ENCODE results near the gene WDR7. TPM values are rescaled to one million over a fixed set of nuclear protein-coding genes. Genes with fewer than 3 reads are reported as not detected.

WDR7 gene
- total RNA-seq, 1 experiment from 2014 or later: 13.7 TPM

DNA sequence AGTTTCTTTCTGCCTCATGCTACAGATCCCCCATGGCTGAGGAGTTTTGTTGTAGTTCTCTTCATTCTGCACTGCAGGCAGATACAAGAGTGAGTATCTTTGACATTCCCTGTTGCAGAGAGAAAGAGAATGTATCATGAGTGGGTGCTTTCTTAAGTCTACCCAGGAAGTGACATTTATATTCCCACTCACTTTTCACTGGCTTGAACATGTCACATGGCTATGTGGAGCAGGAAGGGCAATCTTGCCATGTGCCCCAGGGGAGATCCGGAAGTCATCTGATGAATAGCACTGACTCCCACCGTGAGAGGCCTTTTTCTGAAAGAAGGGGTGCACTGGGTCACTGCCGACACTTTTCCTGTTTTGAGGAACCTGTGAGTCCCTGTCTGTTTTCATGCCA, 429.3 kb downstream of the WDR7 start:
- DNase-seq (ENCODE audit: low spot score): no peak
- in situ Hi-C loops (cut with HindIII; ENCODE audit: low sequenced_read_pairs): no loop called here

DNA sequence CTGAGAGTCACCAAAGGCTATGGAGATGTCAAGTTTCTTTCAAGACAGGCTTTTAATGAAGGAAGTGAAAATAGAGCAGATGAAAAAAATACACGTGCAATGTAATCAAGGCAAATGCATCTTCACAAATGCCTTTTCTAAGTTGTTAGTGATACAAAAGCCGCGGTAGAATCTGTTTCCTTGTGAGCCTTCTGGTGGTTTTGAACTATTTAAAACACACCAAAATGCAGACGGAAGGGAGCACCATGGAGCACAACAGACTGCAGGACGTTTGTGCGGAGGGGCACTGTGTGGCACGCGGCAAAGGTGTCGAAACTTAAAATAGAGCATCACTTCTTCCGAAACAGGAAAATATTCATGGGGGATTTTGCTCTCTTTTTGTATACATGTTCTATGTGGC, 430.7 kb downstream of the WDR7 start:
- DNase-seq (ENCODE audit: low spot score): no peak

DNA sequence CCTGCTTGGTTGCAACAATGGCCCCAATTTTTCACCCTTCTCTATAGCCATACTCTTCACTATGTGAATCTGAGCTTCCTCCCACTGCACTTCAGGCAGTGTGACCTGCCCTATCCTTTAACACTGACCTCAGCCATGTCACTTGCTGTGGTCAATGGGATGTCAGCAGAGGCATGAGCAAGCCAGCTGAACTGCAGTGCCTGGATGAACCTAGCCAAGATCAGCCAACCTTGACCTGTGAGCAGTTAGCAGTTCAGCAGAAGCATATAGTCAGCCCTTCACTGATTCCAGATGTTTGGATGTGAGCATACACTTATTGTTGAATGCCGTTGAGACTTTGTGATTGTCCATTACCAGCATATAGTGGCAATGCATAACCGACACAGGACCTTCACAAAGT, 432.3 kb downstream of the WDR7 start:
- in situ Hi-C loops (cut with HindIII; ENCODE audit: low sequenced_read_pairs): no loop called here
- no peak for DNase-seq (ENCODE audit: low spot score)

More for the DNA sequence above, 430.7 kb downstream of the WDR7 start:
- in situ Hi-C loops (cut with HindIII; ENCODE audit: low sequenced_read_pairs): no loop called here

DNA sequence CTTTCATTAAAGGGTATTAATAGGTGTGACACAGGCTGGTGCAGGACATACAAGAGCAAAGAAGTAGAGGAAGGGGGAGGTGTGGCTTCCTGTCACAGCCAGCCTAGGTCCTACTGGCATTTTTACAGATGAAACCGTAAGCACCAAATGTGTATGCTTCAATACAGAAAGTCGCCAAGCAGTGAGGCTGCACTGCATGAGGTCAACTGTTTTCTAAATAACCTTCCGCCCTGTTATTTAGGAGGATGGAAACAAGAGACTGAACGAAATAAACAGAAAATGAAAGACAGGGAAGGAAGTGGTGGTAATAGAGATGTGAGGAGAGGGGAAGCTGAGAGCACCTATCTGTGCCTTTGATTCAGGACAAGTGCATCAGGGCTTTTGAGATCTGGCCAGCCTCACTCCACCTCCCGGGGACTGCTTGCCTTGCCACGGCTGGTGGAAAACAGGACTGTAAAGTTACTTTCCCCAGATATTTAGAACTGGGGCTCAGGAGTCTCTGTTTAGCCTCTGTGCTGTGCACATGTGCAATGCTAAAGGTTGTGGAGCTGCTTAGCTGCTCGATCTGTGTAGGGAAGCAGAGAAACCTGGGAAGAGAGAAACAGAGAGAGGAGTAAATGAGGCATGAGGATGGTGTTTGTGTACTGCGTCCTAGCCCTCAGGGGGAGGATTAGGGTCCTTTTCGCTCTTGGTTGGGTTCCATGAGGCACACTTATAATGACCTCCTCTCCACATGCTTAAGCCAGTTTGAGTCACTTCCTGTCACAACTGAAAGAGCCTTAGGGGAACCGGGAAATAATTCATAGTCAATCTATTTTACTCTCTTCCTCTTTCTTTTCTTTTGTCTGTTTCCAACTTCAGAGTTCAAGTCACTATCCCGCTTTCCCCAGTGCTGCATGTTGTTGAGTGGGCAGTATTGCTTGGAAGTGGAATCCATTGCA, 433.4 kb downstream of the WDR7 start:
- in situ Hi-C loops (cut with HindIII; ENCODE audit: low sequenced_read_pairs): no loop called here
- DNase-seq (ENCODE audit: low spot score): no peak

DNA sequence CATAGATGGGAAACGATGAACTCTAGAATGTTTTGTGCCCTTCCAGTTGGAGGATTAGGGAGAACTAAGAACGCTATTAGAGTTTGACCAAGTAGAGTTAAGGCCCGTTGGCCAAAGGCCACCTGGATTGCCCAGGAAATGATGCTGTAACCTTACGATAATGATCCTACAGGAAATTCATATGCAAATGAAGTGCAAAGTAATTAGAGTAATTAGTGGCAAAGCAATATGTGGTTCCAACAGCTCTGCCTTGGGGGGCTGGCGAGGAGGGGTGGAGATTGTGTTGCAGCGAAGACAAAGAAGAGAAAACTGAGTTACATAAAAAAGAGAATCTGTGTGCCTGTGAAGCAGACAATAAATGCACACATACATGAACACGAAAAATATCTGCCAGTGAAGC, 434.2 kb downstream of the WDR7 start:
- DNase-seq (ENCODE audit: low spot score): no peak
- in situ Hi-C loops (cut with HindIII; ENCODE audit: low sequenced_read_pairs): no loop called here

DNA sequence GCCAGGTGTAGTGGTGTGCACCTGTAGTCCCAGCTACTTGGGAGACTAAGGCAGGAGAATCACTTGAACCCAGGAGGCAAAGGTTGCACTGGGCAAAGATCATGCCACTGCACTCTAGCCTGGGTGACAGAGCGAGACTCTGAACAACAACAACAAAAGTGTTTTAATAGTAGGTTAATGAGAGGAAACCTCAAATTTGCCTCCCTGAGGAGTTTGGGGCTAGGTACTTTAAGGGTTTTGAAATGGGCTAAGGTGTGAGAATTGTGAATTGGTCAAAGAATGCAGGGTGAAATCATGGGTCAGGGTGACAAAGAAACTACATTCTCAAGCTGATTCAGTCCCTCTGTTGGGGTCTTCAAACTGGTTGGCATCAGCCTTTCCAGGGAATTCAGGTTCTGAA, 435.0 kb downstream of the WDR7 start:
- in situ Hi-C loops (cut with HindIII; ENCODE audit: low sequenced_read_pairs): no loop called here
- DNase-seq (ENCODE audit: low spot score): no peak

Other genes starting within 250 kb of the WDR7 start
- 85.6 and 113 TPM in 2 replicates for gene TXNL1, start 12.8 kb upstream of the WDR7 start, total RNA-seq (2014; rRNA removed; shearing (Covaris generic))